IgD-negative memory B cell (primary cell): ENCODE results near the gene TMPRSS9. TPM values are rescaled to one million over a fixed set of nuclear protein-coding genes. Genes with fewer than 3 reads are reported as not detected.
"Not testable (repeated sequence)": the region's sequence is repeated elsewhere in the genome, so short reads cannot be mapped to it uniquely, and the experiment has no call there.

ENCODE experiments used
- H3K27ac Mint-ChIP-seq, 3 donors: one replicate each; pipeline ENCODE4 v1.8.0; 2020 to 2022; ENCODE audit warnings: mild to moderate bottlenecking in 3 of 3, mixed read lengths in 3 of 3, moderate library complexity in 1 of 3
- H3K27me3 Mint-ChIP-seq: one replicate; pipeline ENCODE4 v1.8.0; 2021; ENCODE audit warnings: mixed read lengths
- H3K36me3 Mint-ChIP-seq: one replicate; pipeline ENCODE4 v1.8.0; 2020; ENCODE audit warnings: mild to moderate bottlenecking, mixed read lengths
- H3K4me1 Mint-ChIP-seq, 3 donors: one replicate each; pipeline ENCODE4 v1.8.0; 2020 to 2022; ENCODE audit warnings: mixed read lengths in 3 of 3, mild to moderate bottlenecking in 1 of 3
- H3K4me3 Mint-ChIP-seq, 4 donors: one replicate each; pipeline ENCODE4 v1.8.0; 2020 to 2022; ENCODE audit warnings: mild to moderate bottlenecking in 4 of 4, mixed read lengths in 4 of 4, moderate library complexity in 3 of 4
- H3K9me3 Mint-ChIP-seq, 3 donors: one replicate each; pipeline ENCODE4 v1.8.0; 2020 to 2021; ENCODE audit warnings: mixed read lengths in 3 of 3, mild to moderate bottlenecking in 1 of 3
- polyA plus RNA-seq: library from polyadenylated mRNA; unstranded; fragments of 300-500 nt; fragmentation: Illumina TruSeq; gene quantifications from one replicate; pipeline ENCODE4 v1.2.3, GENCODE V29; 2021

Gene TMPRSS9
- polyA plus RNA-seq, 1 donor from 2014 or later, result not detected

DNA sequence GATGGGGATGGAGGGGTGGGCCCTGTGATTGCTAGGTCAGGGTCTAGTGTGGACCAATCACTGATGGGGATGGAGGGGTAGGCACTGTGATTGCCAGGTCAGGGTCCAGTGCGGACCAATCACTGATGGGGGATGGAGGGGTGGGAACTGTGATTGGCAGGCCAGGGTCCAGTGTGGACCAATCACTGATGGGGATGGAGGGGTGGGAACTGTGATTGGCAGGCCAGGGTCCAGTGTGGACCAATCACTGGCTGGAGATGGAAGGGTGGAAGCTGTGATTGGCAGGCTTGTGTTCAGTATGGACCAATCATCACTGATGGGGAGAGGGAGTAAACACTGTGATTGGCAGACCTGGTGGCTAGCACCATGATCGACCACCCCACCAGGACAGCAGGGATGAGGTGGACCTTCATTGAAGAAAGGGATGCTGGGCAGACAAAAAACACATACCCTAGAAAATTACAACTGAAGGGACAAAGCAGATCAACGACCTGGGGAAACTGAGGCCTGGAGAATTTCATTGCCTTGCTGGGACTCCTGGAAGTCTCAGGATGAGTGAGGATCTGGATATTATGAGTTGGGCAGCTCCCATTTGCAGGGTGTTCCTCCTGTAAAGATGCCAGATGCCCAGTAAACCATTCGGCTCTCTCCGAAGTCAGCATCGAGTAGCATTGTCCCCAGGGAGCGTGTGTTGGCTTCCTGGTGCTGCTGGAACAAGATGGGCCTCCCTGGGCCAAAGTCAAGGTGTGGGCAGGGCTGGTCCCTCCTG is 15.5 kb downstream of the TMPRSS9 start:
- Mint-ChIP-seq H3K9me3 (peaks cover 0 to 2% (median 0%) of the 10 kb centered on the region in 3 donors), H3K4me3 (no peak overlapping the region), H3K4me1 (peaks cover 0 to 2% (median 0%) of the 10 kb centered on the region in 3 donors), H3K27me3 (no peaks in the 10 kb centered on the region), H3K36me3 (no peaks in the 10 kb centered on the region), H3K27ac (no peak overlapping the region)

GRCh38 chr19:2376784-2377519 is 16.9 kb downstream of the TMPRSS9 start:
- Mint-ChIP-seq H3K9me3 (peaks cover 0 to 8% (median 4%) of the 10 kb centered on the region in 3 donors), H3K4me1 (peaks cover 0 to 3% (median 0%) of the 10 kb centered on the region in 3 donors), H3K27ac (peak overlapping the region in 1 of 3 donors; percentile 67), H3K36me3 (no peaks in the 10 kb centered on the region), H3K4me3 (no peak overlapping the region), H3K27me3 (no peaks in the 10 kb centered on the region)

DNA sequence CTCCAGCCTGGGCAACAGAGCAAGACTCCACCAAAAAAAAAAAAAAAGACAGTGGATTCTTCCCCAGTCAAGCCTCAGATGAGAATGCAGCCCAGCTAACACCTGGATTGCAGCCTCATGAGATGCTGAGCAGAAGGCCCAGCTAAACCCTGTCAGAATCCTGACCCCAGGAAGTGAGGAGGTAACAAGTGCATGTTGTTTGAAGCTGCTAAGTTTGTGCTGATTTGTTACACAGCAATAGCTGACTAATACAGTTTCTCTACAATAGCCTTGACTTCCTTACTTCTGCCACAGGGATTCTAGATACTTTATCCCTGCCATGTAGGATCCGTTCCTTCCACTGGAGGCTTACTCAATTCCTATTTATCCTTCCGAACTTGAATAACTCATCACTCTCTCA is 20.5 kb downstream of the TMPRSS9 start:
- Mint-ChIP-seq H3K27me3 (no peaks in the 10 kb centered on the region), H3K36me3 (peaks cover 2% of the 10 kb centered on the region), H3K4me1 (peaks cover 5 to 6% (median 6%) of the 10 kb centered on the region in 3 donors), H3K9me3 (peaks cover 0 to 10% (median 4%) of the 10 kb centered on the region in 3 donors), H3K27ac (no peak overlapping the region), H3K4me3 (no peak overlapping the region)

- no peaks in the 10 kb centered on the region for H3K27me3 Mint-ChIP-seq
- peaks cover 2% of the 10 kb centered on the region for H3K36me3 Mint-ChIP-seq
- H3K4me1 Mint-ChIP-seq, result peaks cover 5 to 6% (median 5%) of the 10 kb centered on the region in 3 donors
- no peak overlapping the region for H3K4me3 Mint-ChIP-seq
- H3K9me3 Mint-ChIP-seq, result peaks cover 0 to 10% (median 4%) of the 10 kb centered on the region in 3 donors
- H3K27ac Mint-ChIP-seq, result no peak overlapping the region
These were observed 21.2 kb downstream of the TMPRSS9 start for GRCh38 chr19:2381148-2381820.

- Mint-ChIP-seq H3K4me1 (peaks cover 5 to 6% (median 5%) of the 10 kb centered on the region in 3 donors), H3K36me3 (peaks cover 2% of the 10 kb centered on the region), H3K9me3 (peaks cover 0 to 10% (median 4%) of the 10 kb centered on the region in 3 donors), H3K27ac (peak overlapping the region in 1 of 3 donors; percentile 74), H3K27me3 (no peaks in the 10 kb centered on the region), H3K4me3 (peak overlapping the region in 1 of 4 donors; percentile 65)
These were observed 22.6 kb downstream of the TMPRSS9 start for GRCh38 chr19:2382530-2383222.

DNA sequence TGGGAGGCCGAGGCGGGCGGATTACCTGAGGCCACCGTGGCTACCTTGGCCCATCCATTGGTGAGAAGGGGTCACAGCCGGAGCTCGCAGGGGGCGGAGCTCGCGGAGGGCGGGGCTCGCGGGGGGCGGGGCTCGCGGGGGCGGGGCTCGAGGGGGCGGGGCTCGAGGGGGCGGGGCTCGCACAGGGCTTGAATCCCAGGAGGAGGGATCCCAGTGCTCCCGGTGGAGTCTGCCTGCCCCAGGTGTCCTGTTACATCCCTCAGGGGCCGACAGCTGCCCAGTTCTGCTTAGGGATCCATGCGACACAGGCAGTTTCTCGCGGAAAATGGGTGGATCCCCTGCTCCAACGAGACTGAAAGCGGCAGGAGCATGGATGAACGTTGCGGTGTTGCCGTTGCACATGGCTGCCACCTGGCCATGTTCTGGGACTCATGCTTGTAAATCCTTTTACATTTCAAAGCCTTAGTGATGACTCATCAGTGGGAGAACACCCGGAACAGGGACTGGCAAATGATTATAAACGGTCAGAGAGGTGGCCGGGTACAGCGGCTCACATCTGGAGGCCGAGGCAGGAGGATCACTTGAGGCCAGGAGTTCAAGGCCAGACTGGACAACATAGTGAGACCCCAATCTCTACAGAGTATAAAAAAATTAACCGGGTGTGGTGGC is 25.1 kb downstream of the TMPRSS9 start:
- Mint-ChIP-seq H3K36me3 (peaks cover 2% of the 10 kb centered on the region), H3K4me3 (no peak overlapping the region), H3K4me1 (peaks cover 5 to 6% (median 5%) of the 10 kb centered on the region in 3 donors), H3K9me3 (peaks cover 0 to 10% (median 4%) of the 10 kb centered on the region in 3 donors), H3K27me3 (no peaks in the 10 kb centered on the region), H3K27ac (no peak overlapping the region)

- Mint-ChIP-seq H3K9me3 (no peaks in the 10 kb centered on the region), H3K36me3 (no peaks in the 10 kb centered on the region), H3K4me3 (no peak overlapping the region), H3K27me3 (no peaks in the 10 kb centered on the region), H3K27ac (peak overlapping the region in 2 of 3 donors; percentile 61 to 80), H3K4me1 (peaks cover 7 to 12% (median 10%) of the 10 kb centered on the region in 3 donors)
These were observed 27.6 kb downstream of the TMPRSS9 start for GRCh38 chr19:2387367-2388288.

DNA sequence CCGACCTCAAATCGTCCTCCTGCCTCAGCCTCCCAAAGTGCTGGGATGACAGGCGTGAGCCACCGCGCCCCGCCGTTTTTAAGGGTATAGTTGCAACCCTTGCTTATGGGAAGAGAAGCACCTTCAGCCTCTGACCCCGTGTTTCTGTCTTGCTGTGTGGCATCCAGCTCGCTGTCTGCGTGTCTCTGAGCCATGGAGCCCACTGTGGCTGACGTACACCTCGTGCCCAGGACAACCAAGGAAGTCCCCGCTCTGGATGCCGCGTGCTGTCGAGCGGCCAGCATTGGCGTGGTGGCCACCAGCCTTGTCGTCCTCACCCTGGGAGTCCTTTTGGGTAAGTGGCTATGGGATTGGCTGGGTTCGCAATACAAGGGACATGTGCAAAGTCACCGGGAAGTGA is 29.5 kb downstream of the TMPRSS9 start:
- no peak overlapping the region for H3K4me3 Mint-ChIP-seq
- peak overlapping the region in 1 of 3 donors; percentile 71 for H3K27ac Mint-ChIP-seq
- no peaks in the 10 kb centered on the region for H3K9me3 Mint-ChIP-seq
- H3K4me1 Mint-ChIP-seq, result peaks cover 9 to 20% (median 11%) of the 10 kb centered on the region in 3 donors
- no peaks in the 10 kb centered on the region for H3K36me3 Mint-ChIP-seq
- no peaks in the 10 kb centered on the region for H3K27me3 Mint-ChIP-seq

GRCh38 chr19:2391118-2391725 is 31.2 kb downstream of the TMPRSS9 start:
- peak overlapping the region in 2 of 3 donors; percentile 0 to 4 for H3K27ac Mint-ChIP-seq
- peaks cover 12 to 24% (median 14%) of the 10 kb centered on the region in 3 donors for H3K4me1 Mint-ChIP-seq
- H3K27me3 Mint-ChIP-seq, result no peaks in the 10 kb centered on the region
- no peaks in the 10 kb centered on the region for H3K9me3 Mint-ChIP-seq
- H3K4me3 Mint-ChIP-seq, result peak overlapping the region in 1 of 4 donors; percentile 1
- H3K36me3 Mint-ChIP-seq, result no peaks in the 10 kb centered on the region

DNA sequence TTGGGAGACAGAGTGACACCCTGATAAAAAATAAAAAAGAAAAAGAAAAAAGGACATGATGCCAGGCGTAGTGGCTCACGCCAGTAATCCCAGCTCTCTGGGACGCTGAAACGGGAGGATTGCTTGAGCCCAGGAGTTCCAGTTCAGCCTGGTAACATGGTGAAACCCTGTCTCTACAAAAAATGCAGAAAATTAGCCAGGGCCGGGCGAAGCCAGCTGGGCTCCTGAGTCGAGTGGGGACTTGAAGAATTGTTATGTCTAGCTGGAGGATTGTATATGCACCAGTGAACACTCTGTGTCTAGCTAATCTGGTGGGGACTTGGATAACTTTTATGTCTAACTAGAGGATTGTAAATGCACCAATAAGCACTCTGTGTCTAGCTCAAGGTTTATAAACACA is 32.3 kb downstream of the TMPRSS9 start:
- Mint-ChIP-seq H3K9me3 (no peaks in the 10 kb centered on the region), H3K4me3 (peak overlapping the region in 3 of 4 donors; percentile 23 to 39 (median 30)), H3K4me1 (peaks cover 12 to 24% (median 14%) of the 10 kb centered on the region in 3 donors), H3K27ac (peak overlapping the region in 1 of 3 donors; percentile 66), H3K27me3 (no peaks in the 10 kb centered on the region), H3K36me3 (no peaks in the 10 kb centered on the region)

- not testable (repeated sequence) for H3K9me3 Mint-ChIP-seq, H3K36me3 Mint-ChIP-seq, H3K27me3 Mint-ChIP-seq
- Mint-ChIP-seq H3K4me3 (peak overlapping the region in 1 of 4 donors; percentile 39), H3K4me1 (peaks cover 12 to 24% (median 14%) of the 10 kb centered on the region in 3 donors), H3K27ac (peak overlapping the region in 1 of 3 donors; percentile 66)
These were observed 32.8 kb downstream of the TMPRSS9 start for GRCh38 chr19:2392899-2393298.

GRCh38 chr19:2394054-2394441 is 34.0 kb downstream of the TMPRSS9 start:
- Mint-ChIP-seq H3K36me3 (no peaks in the 10 kb centered on the region), H3K9me3 (no peaks in the 10 kb centered on the region), H3K27ac (peak overlapping the region in 2 of 3 donors; percentile 82 to 92), H3K4me1 (peaks cover 12 to 24% (median 14%) of the 10 kb centered on the region in 3 donors), H3K27me3 (no peaks in the 10 kb centered on the region), H3K4me3 (peak overlapping the region; percentile 82 to 98 (median 91))
